Neural progenitor cell (in vitro differentiated cells): ENCODE data around the gene ABCF3.

ENCODE experiments used
- EZH2 ChIP-seq: fragments of 200-600 bp; sonication (generic); IDR thresholded peaks from 2 replicates; pipeline ENCODE4 v1.6.1; 2017; ENCODE audit warnings: antibody characterized with exemption, mild to moderate bottlenecking, moderate library complexity
- EZH2phosphoT487 ChIP-seq: fragments of 200-600 bp; sonication (generic); IDR thresholded peaks from 2 replicates; pipeline ENCODE4 v1.6.1; 2017; ENCODE audit warnings: antibody characterized with exemption
- TF ChIP-seq, protein P1 (sequence below): fragments of 200-600 bp; sonication (generic); IDR thresholded peaks from 2 replicates; pipeline ENCODE4 v1.5.1; 2017; ENCODE audit warnings: antibody characterized with exemption, mild to moderate bottlenecking

DNA sequence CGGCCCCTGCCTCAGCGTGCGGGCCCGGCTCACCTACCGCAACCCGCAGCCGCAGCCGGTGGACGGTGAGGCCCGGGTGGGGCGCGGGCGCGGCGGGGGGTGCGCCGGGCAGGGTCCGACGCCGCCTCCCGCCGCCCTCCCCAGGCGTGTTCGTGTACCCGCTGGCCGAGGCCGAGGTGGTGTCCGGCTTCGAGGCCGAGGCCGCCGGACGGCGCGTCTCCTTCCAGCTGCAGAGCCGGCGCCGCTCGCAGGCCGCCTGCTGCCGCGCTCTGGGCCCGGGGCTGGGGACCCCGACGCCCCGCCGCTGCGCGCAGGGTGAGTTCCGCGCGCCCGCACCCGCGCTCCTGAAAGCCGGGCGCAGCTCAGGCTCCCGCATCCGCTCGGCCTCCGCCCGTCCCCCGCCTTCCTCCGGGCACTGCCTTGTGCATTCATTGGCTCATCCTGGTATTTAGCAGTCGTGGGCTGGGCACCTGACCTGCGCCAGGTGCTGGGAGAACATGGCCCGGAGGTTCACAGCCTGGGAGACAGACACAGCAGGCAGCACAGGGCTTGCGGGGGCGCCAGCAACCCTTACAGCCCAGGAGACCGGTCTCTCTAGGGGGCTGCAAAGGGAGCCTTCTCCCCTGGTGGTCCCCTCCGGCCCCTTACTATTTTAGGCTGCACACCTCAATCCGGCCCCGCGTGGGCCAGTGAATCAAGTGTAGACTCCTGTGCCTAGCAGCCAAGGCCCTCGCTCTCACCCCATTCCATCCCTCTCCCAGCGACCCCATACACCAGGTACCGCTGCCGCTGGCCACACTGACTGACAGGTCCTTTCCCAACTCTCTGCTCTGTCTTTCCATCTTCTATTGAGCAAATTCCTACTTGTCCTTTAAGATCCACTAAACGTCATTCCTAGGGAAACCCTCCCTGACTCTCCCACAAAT, 44.9 kb downstream of the ABCF3 start:
- TF ChIP-seq, protein P1, sequence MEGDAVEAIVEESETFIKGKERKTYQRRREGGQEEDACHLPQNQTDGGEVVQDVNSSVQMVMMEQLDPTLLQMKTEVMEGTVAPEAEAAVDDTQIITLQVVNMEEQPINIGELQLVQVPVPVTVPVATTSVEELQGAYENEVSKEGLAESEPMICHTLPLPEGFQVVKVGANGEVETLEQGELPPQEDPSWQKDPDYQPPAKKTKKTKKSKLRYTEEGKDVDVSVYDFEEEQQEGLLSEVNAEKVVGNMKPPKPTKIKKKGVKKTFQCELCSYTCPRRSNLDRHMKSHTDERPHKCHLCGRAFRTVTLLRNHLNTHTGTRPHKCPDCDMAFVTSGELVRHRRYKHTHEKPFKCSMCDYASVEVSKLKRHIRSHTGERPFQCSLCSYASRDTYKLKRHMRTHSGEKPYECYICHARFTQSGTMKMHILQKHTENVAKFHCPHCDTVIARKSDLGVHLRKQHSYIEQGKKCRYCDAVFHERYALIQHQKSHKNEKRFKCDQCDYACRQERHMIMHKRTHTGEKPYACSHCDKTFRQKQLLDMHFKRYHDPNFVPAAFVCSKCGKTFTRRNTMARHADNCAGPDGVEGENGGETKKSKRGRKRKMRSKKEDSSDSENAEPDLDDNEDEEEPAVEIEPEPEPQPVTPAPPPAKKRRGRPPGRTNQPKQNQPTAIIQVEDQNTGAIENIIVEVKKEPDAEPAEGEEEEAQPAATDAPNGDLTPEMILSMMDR, result no peak
- TF ChIP-seq EZH2 (peak; percentile 79), EZH2phosphoT487 (peak; percentile 8)
